AG09309 (cell line): Measurements from ENCODE around the gene PRSS16.

Experiments used
- DNase-seq: peaks from one replicate; pipeline ENCODE4 v3.0.0-alpha.2; 2010; ENCODE audit warnings: low read depth
- H3K4me3 ChIP-seq: 2 replicates; pipeline ENCODE4 v1.5.1; 2011; ENCODE audit warnings: mild to moderate bottlenecking, low read depth, low read length, moderate library complexity; ENCODE audit not compliant: control insufficient read depth
- CTCF ChIP-seq: IDR thresholded peaks from 2 replicates; pipeline ENCODE4 v1.5.1; 2011; ENCODE audit warnings: mild to moderate bottlenecking, low read depth, low read length, inconsistent platforms; ENCODE audit not compliant: insufficient read depth, control insufficient read depth; ENCODE audit errors: missing control alignments

The PRSS16 gene

GRCh38 chr6:27290850-27291208, 43.3 kb downstream of the PRSS16 start:
- no peak for TF ChIP-seq CTCF
- no peak for DNase-seq
- no peak overlapping the region for H3K4me3 ChIP-seq

- H3K4me3 ChIP-seq: no peak overlapping the region
- TF ChIP-seq CTCF: no peak
- no peak for DNase-seq
Observed at GRCh38 chr6:27293436-27294098, 46.1 kb downstream of the PRSS16 start.

- DNase-seq: no peak
Observed at GRCh38 chr6:27294409-27294808, 46.9 kb downstream of the PRSS16 start.

GRCh38 chr6:27295301-27296079, 48.0 kb downstream of the PRSS16 start:
- peak; percentile 20 for DNase-seq
- peak overlapping the region; percentile 56 for H3K4me3 ChIP-seq
- TF ChIP-seq CTCF: no peak

More at GRCh38 chr6:27294409-27294808, 46.9 kb downstream of the PRSS16 start:
- H3K4me3 ChIP-seq: no peak overlapping the region
- no peak for TF ChIP-seq CTCF

- peak overlapping the region; percentile 56 for H3K4me3 ChIP-seq
- DNase-seq: no peak
Observed at GRCh38 chr6:27296106-27296783, 48.7 kb downstream of the PRSS16 start.

More at GRCh38 chr6:27296106-27296783, 48.7 kb downstream of the PRSS16 start:
- TF ChIP-seq CTCF: no peak
